ENCODE data around the gene UBE2G1. TPM values are rescaled to one million over a fixed set of nuclear protein-coding genes. Genes with fewer than 3 reads are reported as not detected.

Gene UBE2G1
- total and polyA plus RNA-seq, 2 donors (not counting 1 experiment from before 2014, with no cell fraction given) = 27.1 to 76.0 TPM

- H2AFZ ChIP-seq (ENCODE audit: insufficient read depth, low read depth, low read length, poor library complexity, severe bottlenecking) = no peak overlapping the region
- H3K27ac Mint-ChIP-seq = no peak overlapping the region
- no peaks in the 10 kb centered on the region for H3K9me3 ChIP-seq (ENCODE audit: control extremely low read depth in 1 of 3, control insufficient read depth in 2 of 3, insufficient read depth in 1 of 3, low read length in 2 of 3)
- H3K36me3 ChIP-seq (replicated peaks in 1 of 2; ENCODE audit: control extremely low read depth in 1 of 2, control insufficient read depth in 1 of 2, extremely low read depth in 1 of 2, insufficient read depth in 2 of 2, low read length in 1 of 2) = peaks cover 5 to 55% of the 10 kb centered on the region in 2 experiments
- WGBS (ENCODE audit: insufficient coverage) = 100% methylated on average over 1 of the region's 8 CpGs
- peaks cover 4% of the 10 kb centered on the region for H4K20me1 ChIP-seq (ENCODE audit: control insufficient read depth, insufficient read depth, low read length, poor library complexity, severe bottlenecking)
- DNase-seq = no peak
- H3K4me1 ChIP-seq (ENCODE audit: control insufficient read depth in 2 of 2, insufficient read depth in 2 of 2, low read length in 2 of 2) = no peaks in the 10 kb centered on the region
- H3K27me3 ChIP-seq (replicated peaks in 1 of 4; ENCODE audit: control extremely low read depth in 1 of 4, control insufficient read depth in 3 of 4, insufficient read depth in 4 of 4, low read length in 3 of 4) = no peaks in the 10 kb centered on the region
- H3K9me3 Mint-ChIP-seq (ENCODE audit: insufficient read depth) = no peaks in the 10 kb centered on the region
- intact Hi-C loops (cut with micrococcal nuclease) = no loop called here
- H3K4me3 ChIP-seq (ENCODE audit: control extremely low read depth in 1 of 5, extremely low read depth in 1 of 5, insufficient read depth in 1 of 5, low read depth in 2 of 5, low read length in 4 of 5) = no peak overlapping the region
- no peaks in the 10 kb centered on the region for H3K27me3 Mint-ChIP-seq
- CTCF ChIA-PET = no interaction called here
- POLR2A ChIA-PET = no interaction called here
- no peak for TF ChIP-seq EZH2 (IDR thresholded peaks at IDR 0.05; ENCODE audit: borderline replicate concordance, insufficient read depth, low read depth, low read length, poor library complexity, severe bottlenecking)
- TF ChIP-seq CTCF (IDR thresholded peaks at IDR 0.05) = no peak
- H3K27ac ChIP-seq (ENCODE audit: low read length in 2 of 2) = no peak overlapping the region
- no peak overlapping the region for H3K9ac ChIP-seq (ENCODE audit: low read length)
- peaks cover 2% of the 10 kb centered on the region for H3K79me2 ChIP-seq (ENCODE audit: control insufficient read depth, insufficient read depth, low read length)
- H3K4me3 Mint-ChIP-seq = no peak overlapping the region
- H3K4me2 ChIP-seq (replicated peaks; ENCODE audit: low read depth, low read length, poor library complexity, severe bottlenecking) = no peak overlapping the region
- ATAC-seq (ENCODE audit: low read depth) = no peak
- no peaks in the 10 kb centered on the region for H3K4me1 Mint-ChIP-seq
Measured at GRCh38 chr17:4235372-4236279, 130.8 kb downstream of the UBE2G1 start.

- H3K4me1 ChIP-seq (ENCODE audit: control insufficient read depth in 2 of 2, insufficient read depth in 2 of 2, low read length in 2 of 2) = no peaks in the 10 kb centered on the region
- no peak overlapping the region for H2AFZ ChIP-seq (ENCODE audit: insufficient read depth, low read depth, low read length, poor library complexity, severe bottlenecking)
- intact Hi-C loops (cut with micrococcal nuclease) = no loop called here
- ChIA-PET POLR2A (no interaction called here), CTCF (interaction anchor here (1.1 kb wide), 1 partner anchor 35 kb away, joined by 3 read pairs; no protein-coding TSS in a partner anchor)
- H3K4me2 ChIP-seq (replicated peaks; ENCODE audit: low read depth, low read length, poor library complexity, severe bottlenecking) = no peak overlapping the region
- Mint-ChIP-seq H3K4me3 (no peak overlapping the region), H3K4me1 (no peaks in the 10 kb centered on the region), H3K9me3 (ENCODE audit: insufficient read depth) (no peaks in the 10 kb centered on the region), H3K27ac (no peak overlapping the region), H3K27me3 (no peaks in the 10 kb centered on the region)
- H3K27me3 ChIP-seq (replicated peaks in 1 of 4; ENCODE audit: control extremely low read depth in 1 of 4, control insufficient read depth in 3 of 4, insufficient read depth in 4 of 4, low read length in 3 of 4) = no peaks in the 10 kb centered on the region
- H3K9me3 ChIP-seq (ENCODE audit: control extremely low read depth in 1 of 3, control insufficient read depth in 2 of 3, insufficient read depth in 1 of 3, low read length in 2 of 3) = no peaks in the 10 kb centered on the region
- no peak overlapping the region for H3K27ac ChIP-seq (ENCODE audit: low read length in 2 of 2)
- no peak overlapping the region for H3K4me3 ChIP-seq (ENCODE audit: control extremely low read depth in 1 of 5, extremely low read depth in 1 of 5, insufficient read depth in 1 of 5, low read depth in 2 of 5, low read length in 4 of 5)
- no peak for DNase-seq
- TF ChIP-seq EZH2 (IDR thresholded peaks at IDR 0.05; ENCODE audit: borderline replicate concordance, insufficient read depth, low read depth, low read length, poor library complexity, severe bottlenecking) = no peak
- TF ChIP-seq CTCF (IDR thresholded peaks at IDR 0.05) = no peak
- ATAC-seq (ENCODE audit: low read depth) = no peak
- peaks cover 4 to 53% of the 10 kb centered on the region in 2 experiments for H3K36me3 ChIP-seq (replicated peaks in 1 of 2; ENCODE audit: control extremely low read depth in 1 of 2, control insufficient read depth in 1 of 2, extremely low read depth in 1 of 2, insufficient read depth in 2 of 2, low read length in 1 of 2)
- H3K9ac ChIP-seq (ENCODE audit: low read length) = no peak overlapping the region
- peaks cover 2% of the 10 kb centered on the region for H3K79me2 ChIP-seq (ENCODE audit: control insufficient read depth, insufficient read depth, low read length)
- H4K20me1 ChIP-seq (ENCODE audit: control insufficient read depth, insufficient read depth, low read length, poor library complexity, severe bottlenecking) = peaks cover 4% of the 10 kb centered on the region
Measured at GRCh38 chr17:4234401-4234800, 132.1 kb downstream of the UBE2G1 start.
